ENCODE data around the gene EEFSEC.

Gene EEFSEC

GRCh38 chr3:128424508-128425069, 271.3 kb downstream of the EEFSEC start:
- no peaks in the 10 kb centered on the region for H3K27me3 ChIP-seq (ENCODE audit: insufficient read depth, poor library complexity, severe bottlenecking)
- TF ChIP-seq CTCF (IDR thresholded peaks at IDR 0.05; ENCODE audit: insufficient read depth, low read length) (no peak), REST (IDR thresholded peaks at IDR 0.05; ENCODE audit: insufficient replicate concordance, low read depth) (no peak), GABPA (IDR thresholded peaks at IDR 0.05; ENCODE audit: low read depth) (no peak), SPI1 (IDR thresholded peaks at IDR 0.05; ENCODE audit: borderline replicate concordance, low read depth) (no peak), POLR2AphosphoS5 (IDR thresholded peaks at IDR 0.05; ENCODE audit: low read depth) (no peak)
- no peak for DNase-seq (ENCODE audit: low read depth in 1 of 2, low spot score in 1 of 2)
- H3K4me3 ChIP-seq (replicated peaks; ENCODE audit: insufficient read depth, low read length), result no peak overlapping the region
- no peak overlapping the region for H3K27ac ChIP-seq (replicated peaks)

GRCh38 chr3:128425142-128425845, 272.0 kb downstream of the EEFSEC start:
- TF ChIP-seq SPI1 (IDR thresholded peaks at IDR 0.05; ENCODE audit: borderline replicate concordance, low read depth) (no peak), REST (IDR thresholded peaks at IDR 0.05; ENCODE audit: insufficient replicate concordance, low read depth) (no peak), CTCF (IDR thresholded peaks at IDR 0.05; ENCODE audit: insufficient read depth, low read length) (no peak), GABPA (IDR thresholded peaks at IDR 0.05; ENCODE audit: low read depth) (no peak), POLR2AphosphoS5 (IDR thresholded peaks at IDR 0.05; ENCODE audit: low read depth) (no peak)
- Histone ChIP-seq H3K27me3 (ENCODE audit: insufficient read depth, poor library complexity, severe bottlenecking) (no peaks in the 10 kb centered on the region), H3K27ac (replicated peaks) (no peak overlapping the region), H3K4me3 (replicated peaks; ENCODE audit: insufficient read depth, low read length) (no peak overlapping the region)
- no peak for DNase-seq (ENCODE audit: low read depth in 1 of 2, low spot score in 1 of 2)

GRCh38 chr3:128425846-128426127, 272.5 kb downstream of the EEFSEC start:
- Histone ChIP-seq H3K4me3 (replicated peaks; ENCODE audit: insufficient read depth, low read length) (no peak overlapping the region), H3K27ac (replicated peaks) (no peak overlapping the region), H3K27me3 (ENCODE audit: insufficient read depth, poor library complexity, severe bottlenecking) (no peaks in the 10 kb centered on the region)
- TF ChIP-seq REST (IDR thresholded peaks at IDR 0.05; ENCODE audit: insufficient replicate concordance, low read depth), result no peak
- no peak for TF ChIP-seq SPI1 (IDR thresholded peaks at IDR 0.05; ENCODE audit: borderline replicate concordance, low read depth)
- no peak for TF ChIP-seq POLR2AphosphoS5 (IDR thresholded peaks at IDR 0.05; ENCODE audit: low read depth)
- TF ChIP-seq CTCF (IDR thresholded peaks at IDR 0.05; ENCODE audit: insufficient read depth, low read length), result no peak
- no peak for TF ChIP-seq GABPA (IDR thresholded peaks at IDR 0.05; ENCODE audit: low read depth)
- no peak for DNase-seq (ENCODE audit: low read depth in 1 of 2, low spot score in 1 of 2)

Measured in HL-60 (cell line).